HT1080 (cell line): Measurements from ENCODE around the gene EEF2. TPM values are rescaled to one million over a fixed set of nuclear protein-coding genes. Genes with fewer than 3 reads are reported as not detected.
"Not testable (repeated sequence)": the region's sequence is repeated elsewhere in the genome, so short reads cannot be mapped to it uniquely, and the experiment has no call there.

ENCODE experiments used
- DNase-seq: peaks from one replicate; pipeline ENCODE4 v3.0.0-alpha.2; 2015; ENCODE audit warnings: low read depth
- total RNA-seq: library from RNA; depleted of rRNA; stranded (reverse); fragments of >200 nt; shearing (Covaris generic); gene quantifications from 2 replicates; pipeline ENCODE4 v1.2.3, GENCODE V29; 2014

The EEF2 gene
- total RNA-seq, 1 experiment from 2014 or later: 1,397 TPM

DNA sequence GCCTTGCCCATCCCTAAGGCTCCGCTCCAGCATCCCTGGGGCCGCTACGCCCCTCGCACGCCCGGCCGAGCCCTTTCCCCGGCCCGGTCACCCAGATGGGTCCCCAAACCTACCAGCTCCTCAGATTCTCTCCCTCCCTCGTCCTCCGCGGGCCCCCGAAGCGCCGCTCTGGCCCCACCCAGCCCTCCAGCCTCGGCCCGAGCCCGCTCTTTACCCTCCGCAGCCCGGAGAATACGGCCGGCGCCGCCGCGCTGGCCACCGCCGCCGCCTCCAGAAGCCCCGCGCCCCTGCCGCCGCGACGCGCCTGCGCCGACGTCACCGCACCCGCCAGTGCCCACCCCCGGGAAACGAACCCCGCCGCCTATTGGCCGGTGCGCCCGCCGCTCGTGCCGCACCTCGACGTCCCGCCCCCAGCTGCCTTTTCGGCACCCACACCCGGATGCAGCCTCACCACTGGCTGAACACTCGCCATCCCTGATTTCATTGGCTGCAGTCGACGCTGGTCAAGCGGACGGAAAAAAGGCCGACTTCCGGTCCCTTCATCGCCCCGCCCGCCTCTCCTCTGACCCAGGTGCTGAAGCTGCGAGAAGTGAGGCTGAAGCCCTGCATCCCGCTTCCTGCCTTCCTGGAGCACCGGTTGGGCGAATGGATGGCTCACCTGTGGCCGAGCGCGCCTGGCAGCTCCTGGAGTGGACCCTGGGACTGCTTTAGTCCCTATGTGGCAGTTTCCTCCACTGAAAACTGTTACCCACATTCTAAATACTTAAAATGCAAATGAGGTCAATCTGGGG lies 14.3 kb downstream of the EEF2 start, which contains the start of gene DAPK3:
Gene DAPK3 (minus strand): TSS at position 292 of the 791 bp plus-strand sequence. CDS start 1,364 bp downstream, outside the sequence.
- peak; percentile 93 for DNase-seq

DNA sequence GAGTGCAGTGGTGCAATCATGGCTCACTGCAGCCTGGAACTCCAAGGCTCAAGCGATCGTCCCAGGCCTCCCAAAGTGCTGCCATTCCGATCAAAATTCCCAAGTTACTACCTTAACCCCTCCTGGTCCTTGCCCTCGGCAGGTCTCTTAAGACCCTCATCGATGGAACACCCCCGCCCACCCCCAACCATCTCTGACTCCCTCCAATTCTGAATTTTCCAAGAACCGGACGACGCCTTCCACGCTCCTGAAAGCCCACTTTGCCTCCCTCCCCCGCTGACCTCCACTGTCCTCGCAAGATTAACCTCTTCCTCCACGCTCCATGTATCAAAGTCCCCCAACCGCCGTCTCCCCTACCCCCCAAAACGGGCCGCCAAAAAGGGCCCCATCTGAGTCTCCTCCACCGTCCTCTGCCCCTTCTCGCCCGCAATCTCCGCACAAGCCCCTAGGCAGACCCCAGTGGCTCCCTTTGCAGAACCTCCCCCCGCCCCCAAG lies 14.9 kb downstream of the EEF2 start:
- no peak for DNase-seq

DNA sequence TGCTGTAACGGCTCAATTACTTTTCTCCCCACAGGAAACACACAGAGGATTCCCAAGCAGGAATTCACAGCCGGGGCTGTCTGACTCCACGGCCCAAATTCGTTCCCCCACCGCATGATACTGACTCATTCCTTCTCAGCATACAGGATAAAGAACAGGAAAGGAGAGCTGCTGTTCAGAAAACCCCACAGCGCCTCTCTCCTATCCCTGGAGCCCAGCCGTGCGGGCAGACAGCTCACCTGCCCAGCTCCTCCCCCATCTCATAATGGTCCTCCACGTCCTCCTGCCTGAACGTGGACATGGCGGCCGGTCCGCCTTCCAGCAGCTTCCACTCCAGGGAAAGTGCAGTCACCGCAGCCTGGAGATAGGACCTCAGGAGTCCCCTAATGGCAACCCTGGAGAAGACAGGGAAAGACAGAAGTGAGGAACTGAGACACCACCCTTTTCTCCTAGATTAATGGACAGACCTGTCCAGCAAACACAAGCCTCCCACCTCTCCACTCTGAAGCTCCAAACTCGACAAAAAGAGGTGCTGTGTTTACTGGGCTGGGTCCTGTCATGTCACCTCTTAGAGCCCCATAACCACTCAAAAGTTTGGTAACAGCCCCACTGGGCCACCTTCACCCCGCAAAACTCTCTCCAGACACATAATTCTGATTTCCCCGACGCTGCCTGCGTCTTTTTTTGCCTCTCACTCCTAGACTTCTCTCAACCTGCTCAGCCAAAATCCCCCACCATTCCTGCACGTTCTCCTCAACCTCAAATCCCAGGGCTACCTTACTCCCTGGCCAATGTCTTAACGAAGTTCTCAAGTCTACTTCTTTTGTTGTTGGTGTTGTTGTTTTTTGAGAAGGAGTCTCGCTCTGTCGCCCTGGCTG lies 15.6 kb downstream of the EEF2 start:
- DNase-seq: peak; percentile 87

DNA sequence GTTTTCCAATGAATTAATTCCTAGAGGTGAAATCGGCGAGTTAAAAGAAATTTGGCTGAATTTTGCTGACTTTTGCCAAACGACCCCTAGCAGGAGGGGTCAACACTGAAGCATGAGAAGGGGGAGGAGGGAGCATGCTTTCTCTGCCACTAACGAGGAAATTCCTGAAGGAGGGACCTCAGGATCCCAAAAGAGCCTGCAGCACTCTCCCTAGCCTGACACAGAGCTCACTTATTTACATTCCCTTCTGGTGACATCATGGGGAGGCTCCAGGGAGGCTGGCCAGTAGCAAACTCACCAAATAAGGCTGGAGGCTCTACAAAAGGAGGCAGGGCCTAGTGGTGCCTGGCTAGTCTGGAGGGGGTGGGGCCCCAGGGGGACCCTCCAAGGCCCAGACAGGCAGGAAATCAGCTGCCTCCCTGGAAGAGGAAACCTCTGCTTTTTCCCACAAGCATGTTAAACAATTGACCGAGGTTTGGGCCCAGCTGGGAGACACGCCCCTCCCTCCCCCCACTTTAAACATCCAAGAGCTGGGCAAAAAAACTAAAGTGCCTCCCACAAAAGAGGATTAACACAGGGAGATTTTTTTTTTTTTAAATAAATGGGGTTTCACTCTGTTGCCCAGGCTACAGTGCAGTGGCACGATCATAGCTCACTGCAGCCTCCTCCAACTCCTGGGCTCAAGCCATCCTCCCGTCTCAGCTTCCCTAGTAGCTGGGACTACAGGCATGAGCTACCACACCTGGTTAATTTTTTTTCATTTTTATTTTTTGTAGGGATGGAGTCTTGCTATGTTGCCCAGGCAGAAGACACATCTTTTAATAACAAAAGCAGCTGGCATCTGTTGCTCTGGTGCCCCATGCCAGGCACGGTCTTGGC lies 16.5 kb downstream of the EEF2 start:
- DNase-seq: peak; percentile 97

DNA sequence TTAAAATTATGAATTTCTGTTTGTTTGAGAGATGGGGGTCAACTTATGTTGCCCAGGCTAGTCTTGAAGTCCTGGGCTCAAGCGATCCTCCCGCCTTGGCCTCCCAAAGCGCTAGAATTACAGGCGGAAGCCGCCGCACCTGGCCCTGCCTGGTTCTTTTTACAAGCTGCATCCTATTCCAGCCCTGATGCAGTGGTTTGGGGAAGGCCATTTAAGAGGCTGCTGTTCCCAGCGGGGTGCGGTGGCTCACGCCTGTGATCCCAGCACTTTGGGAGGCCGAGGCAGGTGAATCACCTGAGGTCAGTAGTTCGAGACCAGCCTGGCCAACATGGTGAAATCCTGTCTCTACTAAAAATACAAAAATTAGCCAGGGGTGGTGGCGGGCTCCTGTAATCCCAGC lies 17.3 kb downstream of the EEF2 start:
- DNase-seq: not testable (repeated sequence)

DNA sequence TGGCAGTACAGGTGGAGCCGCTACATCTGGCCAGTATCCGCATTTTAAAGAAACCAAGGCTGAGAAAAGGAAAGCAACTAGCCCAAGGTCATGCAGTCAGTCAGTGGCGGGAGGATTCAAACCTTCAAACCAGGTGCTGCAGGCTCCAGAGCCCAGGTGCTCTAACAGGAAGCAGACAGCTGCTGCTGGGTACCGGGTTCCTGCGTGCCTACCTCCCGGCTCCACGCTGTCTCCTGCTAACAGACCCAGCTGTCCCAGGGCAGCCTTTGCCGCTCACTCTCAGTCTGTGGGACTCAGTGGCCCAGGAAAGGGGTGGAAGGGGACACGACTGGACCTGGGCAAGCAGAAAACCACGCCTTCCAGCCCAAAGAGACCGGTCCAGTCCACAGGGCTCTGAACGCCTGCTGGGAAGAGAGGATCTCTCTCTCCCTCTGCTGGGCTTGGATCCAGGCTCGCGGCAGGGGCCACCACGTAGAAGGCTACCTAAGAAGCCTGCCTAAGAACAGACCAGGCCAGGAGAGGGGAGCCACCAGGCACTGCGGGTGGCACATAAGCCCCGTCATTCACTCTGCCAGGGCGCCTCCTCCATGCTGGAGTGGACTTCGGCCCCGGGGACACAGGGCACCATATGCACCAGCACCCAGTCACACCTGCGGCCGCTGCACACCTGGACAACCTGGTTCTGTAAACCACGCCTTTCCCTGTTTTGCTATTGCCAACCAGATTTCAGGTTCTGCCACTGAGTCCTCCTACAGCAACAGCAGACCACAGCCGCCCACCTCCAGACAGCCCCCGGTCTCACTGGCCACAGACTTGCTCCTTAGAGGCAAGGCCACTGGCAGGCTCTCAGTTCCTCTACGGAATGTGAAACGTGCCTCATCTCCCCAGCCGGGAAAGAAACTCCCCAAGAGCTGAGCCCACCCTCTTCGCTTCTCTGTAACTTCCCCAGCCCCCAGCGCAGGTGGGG lies 18.9 kb downstream of the EEF2 start:
- DNase-seq: no peak

DNA sequence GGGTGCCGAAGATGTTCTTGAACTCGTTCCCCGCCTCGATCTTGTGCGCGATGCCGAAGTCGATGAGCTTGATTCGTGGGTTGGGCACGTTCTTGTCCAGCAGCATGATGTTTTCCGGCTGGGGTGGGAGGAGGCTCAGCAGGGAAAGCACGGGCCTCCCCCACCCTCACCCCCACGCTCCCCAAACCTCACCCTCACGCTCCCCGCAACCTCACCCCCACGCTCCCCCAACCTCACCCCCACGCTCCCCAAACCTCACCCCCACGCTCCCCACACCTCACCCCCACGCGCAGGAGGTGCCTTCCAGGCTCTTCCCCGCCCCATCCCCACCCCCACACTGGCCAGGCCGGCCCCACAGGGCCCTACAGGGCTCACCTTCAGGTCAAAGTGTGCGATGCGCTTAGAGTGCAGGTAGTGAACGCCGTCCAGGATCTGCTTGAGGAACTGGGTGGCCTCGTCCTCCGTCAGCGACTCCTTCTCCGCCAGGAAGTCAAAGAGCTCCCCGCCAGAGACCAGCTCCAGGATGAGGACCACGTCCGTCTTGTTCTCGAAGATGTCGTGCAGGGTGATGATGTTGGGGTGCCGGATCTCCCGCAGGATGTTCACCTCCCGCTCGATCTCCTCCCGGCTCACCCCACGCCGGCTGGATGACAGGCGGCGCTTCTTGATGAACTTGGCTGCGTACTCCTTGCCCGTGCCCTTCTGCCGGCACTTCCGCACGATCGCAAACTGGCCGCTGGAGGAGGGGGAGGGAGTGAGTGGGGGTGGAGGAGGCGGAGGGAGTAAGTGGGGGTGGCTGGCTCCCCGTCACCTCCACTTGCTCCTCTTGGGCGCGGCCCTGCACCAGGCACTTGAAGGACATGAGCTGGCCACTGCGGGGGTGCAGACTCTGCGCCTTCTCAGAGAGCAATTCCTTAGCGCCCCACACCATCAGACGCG lies 20.7 kb downstream of the EEF2 start:
- DNase-seq: no peak

DNA sequence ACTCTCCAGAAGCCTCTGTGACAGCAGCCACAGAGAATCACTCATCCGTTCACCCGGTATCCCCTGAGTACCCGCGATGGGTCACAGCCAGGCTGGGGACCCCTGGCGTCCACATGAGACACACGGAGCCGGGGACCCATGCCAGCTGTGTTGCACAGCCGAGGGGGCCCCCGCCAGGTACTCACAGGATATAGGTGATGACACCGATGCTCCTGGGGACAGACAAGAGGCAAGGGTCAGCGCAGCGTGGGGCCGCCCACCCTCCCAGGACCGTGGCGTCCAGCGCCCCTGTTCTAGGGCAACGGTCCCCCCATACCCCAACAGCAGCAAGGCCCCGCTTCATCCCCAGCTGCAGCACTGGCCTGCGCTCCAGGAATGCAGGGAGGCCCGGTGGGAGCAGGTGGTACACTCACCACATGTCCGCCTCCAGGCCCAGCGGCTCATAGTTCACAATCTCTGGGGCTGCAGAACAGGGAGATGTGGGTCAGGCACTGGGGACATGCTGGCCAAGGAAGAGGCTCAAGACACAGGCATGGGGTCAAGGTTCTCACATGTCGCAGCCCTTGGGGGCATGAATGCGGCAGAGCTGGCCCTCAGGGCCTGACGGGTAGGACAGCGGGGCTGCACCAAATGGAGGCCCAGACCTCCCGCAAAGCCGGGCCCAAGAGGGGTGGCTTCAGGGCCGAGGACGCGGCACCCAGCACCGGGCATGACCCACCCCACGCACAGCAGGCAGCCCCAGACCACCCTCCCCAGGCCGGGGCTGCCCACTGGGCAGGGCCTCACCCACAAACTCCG lies 21.6 kb downstream of the EEF2 start:
- no peak for DNase-seq

- no peak for DNase-seq
These were observed 24.3 kb downstream of the EEF2 start for GRCh38 chr19:3961007-3961406.

- DNase-seq: no peak
These were observed 25.5 kb downstream of the EEF2 start for GRCh38 chr19:3959766-3960131.

GRCh38 chr19:3958836-3959765 lies 26.2 kb downstream of the EEF2 start:
- DNase-seq: no peak

- DNase-seq: no peak
These were observed 29.6 kb downstream of the EEF2 start for GRCh38 chr19:3955688-3956087.

DNA sequence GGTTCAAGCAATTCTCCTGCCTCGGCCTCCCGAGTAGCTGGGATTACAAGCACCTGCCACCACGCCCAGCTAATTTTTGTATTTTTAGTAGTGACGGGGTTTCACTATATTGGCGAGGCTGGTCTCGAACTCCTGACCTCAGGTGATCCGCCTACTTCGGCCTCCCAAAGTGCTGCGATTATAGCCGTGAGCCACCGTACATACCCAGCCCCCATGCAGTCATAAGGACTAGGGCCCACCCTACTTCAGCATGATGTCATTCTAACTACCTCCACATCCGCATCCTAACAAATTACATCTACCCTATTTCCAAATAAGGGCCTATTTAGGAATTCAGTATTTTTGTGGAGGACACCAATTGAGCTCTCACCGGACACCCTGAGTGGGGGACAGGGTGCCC lies 30.0 kb downstream of the EEF2 start:
- not testable (repeated sequence) for DNase-seq

DNA sequence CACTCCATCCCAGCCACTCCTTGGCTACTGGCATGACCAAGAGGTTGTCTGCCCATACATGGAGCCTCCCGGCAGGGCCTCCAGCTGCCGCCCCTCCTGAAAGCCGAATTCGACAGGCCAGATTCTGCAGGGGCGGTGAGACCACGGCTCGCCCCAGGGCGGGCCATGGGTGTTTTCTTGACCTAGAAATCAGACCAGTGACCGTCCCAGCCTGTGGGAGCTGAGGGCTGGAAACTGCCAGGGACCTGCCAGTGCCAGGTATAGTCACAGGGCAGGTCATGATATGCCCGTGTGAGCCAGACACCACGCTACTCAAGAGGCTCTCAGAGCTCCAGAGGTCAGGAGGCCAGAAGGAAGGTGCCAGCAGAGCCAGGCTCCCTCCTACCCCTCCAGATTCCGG lies 31.2 kb downstream of the EEF2 start:
- no peak for DNase-seq

- DNase-seq: not testable (repeated sequence)
These were observed 32.4 kb downstream of the EEF2 start for GRCh38 chr19:3952755-3953276.
